ENCODE measurements around the gene DDX10.

Gene DDX10

DNA sequence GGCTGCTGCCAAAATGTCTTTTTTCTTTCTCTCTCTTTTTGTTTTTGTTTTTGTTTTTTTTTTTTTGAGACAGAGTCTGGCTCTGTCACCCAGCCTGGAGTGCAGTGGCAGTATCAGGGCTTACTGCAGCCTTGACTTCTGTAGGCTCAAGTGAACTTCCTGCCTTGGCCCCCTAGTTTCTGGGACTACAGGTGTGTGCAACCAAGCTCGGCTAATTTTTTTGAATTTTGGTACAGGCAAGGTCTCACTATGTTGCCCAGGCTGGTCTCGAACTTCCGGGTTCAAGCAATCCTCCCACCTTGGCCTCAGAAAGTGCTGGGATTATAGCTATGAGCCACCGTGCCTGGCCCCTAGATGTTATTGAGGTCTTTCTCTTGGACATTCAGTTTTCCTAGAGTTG lies 2.2 kb upstream of the DDX10 start:
- no peak overlapping the region for H3K27ac ChIP-seq
- TF ChIP-seq, protein P1, sequence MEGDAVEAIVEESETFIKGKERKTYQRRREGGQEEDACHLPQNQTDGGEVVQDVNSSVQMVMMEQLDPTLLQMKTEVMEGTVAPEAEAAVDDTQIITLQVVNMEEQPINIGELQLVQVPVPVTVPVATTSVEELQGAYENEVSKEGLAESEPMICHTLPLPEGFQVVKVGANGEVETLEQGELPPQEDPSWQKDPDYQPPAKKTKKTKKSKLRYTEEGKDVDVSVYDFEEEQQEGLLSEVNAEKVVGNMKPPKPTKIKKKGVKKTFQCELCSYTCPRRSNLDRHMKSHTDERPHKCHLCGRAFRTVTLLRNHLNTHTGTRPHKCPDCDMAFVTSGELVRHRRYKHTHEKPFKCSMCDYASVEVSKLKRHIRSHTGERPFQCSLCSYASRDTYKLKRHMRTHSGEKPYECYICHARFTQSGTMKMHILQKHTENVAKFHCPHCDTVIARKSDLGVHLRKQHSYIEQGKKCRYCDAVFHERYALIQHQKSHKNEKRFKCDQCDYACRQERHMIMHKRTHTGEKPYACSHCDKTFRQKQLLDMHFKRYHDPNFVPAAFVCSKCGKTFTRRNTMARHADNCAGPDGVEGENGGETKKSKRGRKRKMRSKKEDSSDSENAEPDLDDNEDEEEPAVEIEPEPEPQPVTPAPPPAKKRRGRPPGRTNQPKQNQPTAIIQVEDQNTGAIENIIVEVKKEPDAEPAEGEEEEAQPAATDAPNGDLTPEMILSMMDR (conservative IDR thresholded peaks at IDR 0.05), result no peak
- no peak for TF ChIP-seq ZFX (IDR thresholded peaks at IDR 0.05)

GRCh38 chr11:108663154-108663877 lies 1.6 kb upstream of the DDX10 start:
- TF ChIP-seq, protein P1 (conservative IDR thresholded peaks at IDR 0.05), result no peak
- no peak for TF ChIP-seq ZFX (IDR thresholded peaks at IDR 0.05)
- H3K27ac ChIP-seq, result no peak overlapping the region

- H3K27ac ChIP-seq, result no peak overlapping the region
- TF ChIP-seq ZFX (IDR thresholded peaks at IDR 0.05), result no peak
- TF ChIP-seq, protein P1 (conservative IDR thresholded peaks at IDR 0.05), result no peak; the same call in 1 of the 2 replicates
These were observed 1.5 kb downstream of the DDX10 start for GRCh38 chr11:108666373-108666772.

GRCh38 chr11:108669286-108669685 lies 4.4 kb downstream of the DDX10 start:
- TF ChIP-seq, protein P1 (conservative IDR thresholded peaks at IDR 0.05), result no peak
- no peak for TF ChIP-seq ZFX (IDR thresholded peaks at IDR 0.05)
- no peak overlapping the region for H3K27ac ChIP-seq

DNA sequence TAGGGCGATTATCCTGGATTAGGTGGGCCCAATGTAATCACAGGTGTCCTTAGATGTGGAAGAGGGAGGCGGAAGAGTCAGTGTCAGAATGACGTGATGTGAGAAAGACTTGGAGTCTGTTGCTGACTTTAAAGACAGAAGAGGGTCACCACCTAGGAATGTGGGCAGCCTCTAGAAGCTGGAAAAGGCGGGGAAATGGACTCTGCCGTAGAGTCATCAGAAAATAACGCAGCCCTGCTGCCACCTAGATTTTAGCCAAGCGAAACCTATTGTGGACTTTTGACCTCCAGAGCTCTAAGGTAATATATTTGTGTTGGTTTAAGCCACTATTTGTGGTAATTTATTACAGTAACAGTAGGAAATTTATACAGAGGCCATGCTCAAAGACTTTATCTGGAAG lies 4.8 kb downstream of the DDX10 start:
- no peak for TF ChIP-seq ZFX (IDR thresholded peaks at IDR 0.05)
- TF ChIP-seq, protein P1 (conservative IDR thresholded peaks at IDR 0.05), result no peak
- no peak overlapping the region for H3K27ac ChIP-seq

DNA sequence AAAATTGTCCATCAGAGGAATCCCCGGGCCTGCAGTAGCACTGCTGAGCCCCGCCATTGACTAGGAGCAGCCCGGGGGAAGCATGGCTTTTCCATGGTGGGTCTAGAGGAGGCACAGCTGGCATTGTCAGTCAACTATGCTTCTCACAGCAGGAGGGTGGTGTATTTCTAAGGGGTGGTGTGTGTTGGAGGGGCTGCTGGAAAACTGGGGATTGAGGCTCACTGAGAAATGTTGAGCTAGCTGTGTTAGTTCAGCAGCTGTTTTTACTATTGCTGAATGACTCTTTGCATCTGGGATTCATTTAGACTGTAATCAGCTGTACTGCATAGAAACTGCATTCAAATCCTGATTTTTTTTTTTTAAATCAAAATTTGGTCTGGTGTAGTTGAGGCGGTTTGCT lies 5.6 kb downstream of the DDX10 start:
- TF ChIP-seq ZFX (IDR thresholded peaks at IDR 0.05), result no peak
- TF ChIP-seq, protein P1 (conservative IDR thresholded peaks at IDR 0.05), result no peak
- H3K27ac ChIP-seq, result no peak overlapping the region

DNA sequence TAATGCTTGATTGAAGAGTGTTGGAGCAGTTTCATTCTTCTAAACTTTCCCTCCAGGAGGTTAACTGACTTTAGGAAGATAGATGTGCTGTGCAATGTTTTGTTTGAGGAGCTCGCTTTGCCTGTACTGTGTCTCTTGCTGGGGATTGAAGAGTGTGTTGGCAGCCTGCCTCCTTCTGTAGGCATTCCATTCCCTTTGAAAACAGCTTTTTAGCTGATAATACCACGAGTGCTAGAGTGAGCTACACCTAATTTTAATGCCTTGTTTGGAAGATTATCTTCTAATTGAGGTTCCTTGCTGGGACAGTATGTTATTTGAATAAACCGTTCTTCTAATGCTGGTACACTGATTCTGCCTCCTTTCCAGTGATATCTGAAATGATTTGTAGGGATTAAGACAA lies 7.2 kb downstream of the DDX10 start:
- no peak overlapping the region for H3K27ac ChIP-seq
- TF ChIP-seq, protein P1 (conservative IDR thresholded peaks at IDR 0.05), result no peak
- TF ChIP-seq ZFX (IDR thresholded peaks at IDR 0.05), result no peak
